Kasumi-1 (cell line): ENCODE measurements around the gene PIWIL1.

Experiments
- DNase-seq, 2 experiments: peaks; one replicate each; lab custom pipeline; 2025; lab: John Stamatoyannopoulos, UW

PIWIL1 gene

GRCh38 chr12:130336723-130337487, 782 bp upstream of the PIWIL1 start:
- DNase-seq: no peak

- no peak for DNase-seq
Observed at GRCh38 chr12:130338794-130339601, 1.3 kb downstream of the PIWIL1 start.

- DNase-seq: no peak
Observed at GRCh38 chr12:130339951-130340350, 2.3 kb downstream of the PIWIL1 start.

- no peak for DNase-seq
Observed at GRCh38 chr12:130342442-130342841, 4.8 kb downstream of the PIWIL1 start.

GRCh38 chr12:130342842-130343241, 5.2 kb downstream of the PIWIL1 start:
- no peak for DNase-seq

GRCh38 chr12:130344529-130344928, 6.8 kb downstream of the PIWIL1 start:
- DNase-seq: no peak

GRCh38 chr12:130345292-130345691, 7.6 kb downstream of the PIWIL1 start:
- DNase-seq: no peak

GRCh38 chr12:130347588-130347987, 9.9 kb downstream of the PIWIL1 start:
- DNase-seq: no peak

GRCh38 chr12:130350715-130351114, 13.0 kb downstream of the PIWIL1 start:
- DNase-seq: no peak

GRCh38 chr12:130351326-130351725, 13.6 kb downstream of the PIWIL1 start:
- no peak for DNase-seq

- no peak for DNase-seq
Observed at GRCh38 chr12:130353081-130353480, 15.4 kb downstream of the PIWIL1 start.

GRCh38 chr12:130354407-130354806, 16.7 kb downstream of the PIWIL1 start:
- no peak for DNase-seq

- DNase-seq: no peak
Observed at GRCh38 chr12:130356222-130356621, 18.5 kb downstream of the PIWIL1 start.

- no peak for DNase-seq
Observed at GRCh38 chr12:130357241-130357640, 19.6 kb downstream of the PIWIL1 start.

- DNase-seq: no peak
Observed at GRCh38 chr12:130357729-130358330, 20.1 kb downstream of the PIWIL1 start.

- no peak for DNase-seq
Observed at GRCh38 chr12:130362060-130362459, 24.4 kb downstream of the PIWIL1 start.

- DNase-seq: no peak
Observed at GRCh38 chr12:130364578-130364977, 26.9 kb downstream of the PIWIL1 start.

GRCh38 chr12:130366159-130366558, 28.5 kb downstream of the PIWIL1 start:
- no peak for DNase-seq

- DNase-seq: no peak
Observed at GRCh38 chr12:130367003-130367402, 29.3 kb downstream of the PIWIL1 start.

GRCh38 chr12:130367523-130367922, 29.8 kb downstream of the PIWIL1 start:
- DNase-seq: no peak

- no peak for DNase-seq
Observed at GRCh38 chr12:130369816-130370215, 32.1 kb downstream of the PIWIL1 start.

GRCh38 chr12:130371296-130371695, 33.6 kb downstream of the PIWIL1 start:
- DNase-seq: no peak

- DNase-seq: no peak
Observed at GRCh38 chr12:130372936-130373335, 35.2 kb downstream of the PIWIL1 start.
